Ascending aorta (tissue), 2 donors: ENCODE data around the gene OR4F6. TPM values are rescaled to one million over a fixed set of nuclear protein-coding genes. Genes with fewer than 3 reads are reported as not detected.

Experiments
- DNase-seq, 2 donors: peaks; one replicate each; pipeline ENCODE4 v3.0.0-alpha.2; 2019; ENCODE audit warnings: low spot score in 2 of 2
- H3K27ac ChIP-seq, 2 donors: fragments of 200-600 bp; sonication (generic); one replicate each; pipeline ENCODE4 v1.5.1; 2016 to 2017; ENCODE audit warnings: mild to moderate bottlenecking in 1 of 2
- H3K27me3 ChIP-seq: fragments of 200-600 bp; sonication (generic); one replicate; pipeline ENCODE4 v1.5.1; 2017
- H3K36me3 ChIP-seq, 2 donors: fragments of 200-600 bp; sonication (generic); one replicate each; pipeline ENCODE4 v1.5.1; 2016
- H3K4me1 ChIP-seq, 2 donors: fragments of 200-600 bp; sonication (generic); one replicate each; pipeline ENCODE4 v1.5.1; 2016 to 2017; ENCODE audit warnings: mild to moderate bottlenecking in 1 of 2
- H3K4me3 ChIP-seq, 2 donors: fragments of 200-600 bp; sonication (generic); one replicate each; pipeline ENCODE4 v1.5.1; 2016 to 2017; ENCODE audit warnings: mild to moderate bottlenecking in 1 of 2
- H3K9me3 ChIP-seq, 2 donors: fragments of 200-600 bp; sonication (generic); one replicate each; pipeline ENCODE4 v1.5.1; 2016
- intact Hi-C: fragments of 100-400 bp; cut with DNase I; formaldehyde crosslinking; loops from one replicate; pipeline ENCODE4 v1.15.1; 2023
- total RNA-seq: library from RNA; depleted of rRNA; stranded (reverse); fragments of >200 nt; gene quantifications from one replicate; pipeline ENCODE4 v1.1.0, GENCODE V29; 2016
- TF ChIP-seq, protein P1 (sequence below), 3 experiments: fragments of 200-600 bp in 2 of 3; fragments of 450-650 bp in 1 of 3; sonication (generic) in 2 of 3; IDR thresholded peaks; one replicate each; pipeline ENCODE4 v1.5.1; 2016 to 2019; ENCODE audit warnings: antibody characterized with exemption in 3 of 3, mild to moderate bottlenecking in 1 of 3, moderate library complexity in 1 of 3

OR4F6 gene
- total RNA-seq, 1 donor from 2014 or later, result not detected

DNA sequence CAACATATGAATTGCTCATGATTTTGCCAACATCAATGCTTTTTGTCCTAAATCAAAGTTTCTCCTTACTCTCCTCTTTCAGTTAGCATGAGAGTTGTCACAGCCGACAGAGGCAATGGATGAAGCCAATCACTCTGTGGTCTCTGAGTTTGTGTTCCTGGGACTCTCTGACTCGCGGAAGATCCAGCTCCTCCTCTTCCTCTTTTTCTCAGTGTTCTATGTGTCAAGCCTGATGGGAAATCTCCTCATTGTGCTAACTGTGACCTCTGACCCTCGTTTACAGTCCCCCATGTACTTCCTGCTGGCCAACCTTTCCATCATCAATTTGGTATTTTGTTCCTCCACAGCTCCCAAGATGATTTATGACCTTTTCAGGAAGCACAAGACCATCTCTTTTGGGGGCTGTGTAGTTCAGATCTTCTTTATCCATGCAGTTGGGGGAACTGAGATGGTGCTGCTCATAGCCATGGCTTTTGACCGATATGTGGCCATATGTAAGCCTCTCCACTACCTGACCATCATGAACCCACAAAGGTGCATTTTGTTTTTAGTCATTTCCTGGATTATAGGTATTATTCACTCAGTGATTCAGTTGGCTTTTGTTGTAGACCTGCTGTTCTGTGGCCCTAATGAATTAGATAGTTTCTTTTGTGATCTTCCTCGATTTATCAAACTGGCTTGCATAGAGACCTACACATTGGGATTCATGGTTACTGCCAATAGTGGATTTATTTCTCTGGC, 2.5 kb downstream of the OR4F6 start:
- TF ChIP-seq, protein P1, sequence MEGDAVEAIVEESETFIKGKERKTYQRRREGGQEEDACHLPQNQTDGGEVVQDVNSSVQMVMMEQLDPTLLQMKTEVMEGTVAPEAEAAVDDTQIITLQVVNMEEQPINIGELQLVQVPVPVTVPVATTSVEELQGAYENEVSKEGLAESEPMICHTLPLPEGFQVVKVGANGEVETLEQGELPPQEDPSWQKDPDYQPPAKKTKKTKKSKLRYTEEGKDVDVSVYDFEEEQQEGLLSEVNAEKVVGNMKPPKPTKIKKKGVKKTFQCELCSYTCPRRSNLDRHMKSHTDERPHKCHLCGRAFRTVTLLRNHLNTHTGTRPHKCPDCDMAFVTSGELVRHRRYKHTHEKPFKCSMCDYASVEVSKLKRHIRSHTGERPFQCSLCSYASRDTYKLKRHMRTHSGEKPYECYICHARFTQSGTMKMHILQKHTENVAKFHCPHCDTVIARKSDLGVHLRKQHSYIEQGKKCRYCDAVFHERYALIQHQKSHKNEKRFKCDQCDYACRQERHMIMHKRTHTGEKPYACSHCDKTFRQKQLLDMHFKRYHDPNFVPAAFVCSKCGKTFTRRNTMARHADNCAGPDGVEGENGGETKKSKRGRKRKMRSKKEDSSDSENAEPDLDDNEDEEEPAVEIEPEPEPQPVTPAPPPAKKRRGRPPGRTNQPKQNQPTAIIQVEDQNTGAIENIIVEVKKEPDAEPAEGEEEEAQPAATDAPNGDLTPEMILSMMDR (IDR thresholded peaks at IDR 0.05), result no peak

DNA sequence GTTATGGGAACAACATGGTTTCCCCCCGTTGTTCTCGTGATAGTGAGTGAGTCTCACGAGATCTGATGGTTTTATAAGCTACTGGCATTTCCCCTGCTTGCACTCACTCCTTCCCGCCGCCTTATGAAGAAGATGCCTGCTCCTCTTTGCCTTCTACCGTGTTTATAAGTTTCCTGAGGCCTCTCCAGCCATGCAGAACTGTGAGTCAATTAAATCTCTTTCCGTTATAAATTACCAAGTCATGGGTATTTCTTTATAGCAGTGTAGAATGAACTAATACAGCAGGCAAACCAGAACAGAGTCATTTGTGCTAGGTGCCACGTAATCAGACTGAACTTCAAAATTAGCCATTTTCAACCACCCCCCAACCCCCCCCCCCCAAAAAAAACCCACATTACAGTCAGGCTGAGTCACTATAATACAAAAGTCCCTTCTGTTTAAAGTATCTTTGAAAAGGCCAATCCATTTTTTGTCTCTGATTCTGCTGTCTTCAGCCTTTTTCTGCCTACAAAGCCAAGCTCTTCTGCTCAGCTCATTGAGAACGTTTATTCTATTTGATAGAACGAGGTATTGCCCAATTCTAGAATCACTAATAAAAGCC, 4.1 kb downstream of the OR4F6 start:
- no peaks in the 10 kb centered on the region for H3K4me1 ChIP-seq
- no peak overlapping the region for H3K27ac ChIP-seq
- no peaks in the 10 kb centered on the region for H3K27me3 ChIP-seq
- no peak overlapping the region for H3K4me3 ChIP-seq
- H3K9me3 ChIP-seq, result no peaks in the 10 kb centered on the region
- intact Hi-C loops, result no loop called here
- H3K36me3 ChIP-seq, result no peaks in the 10 kb centered on the region
- TF ChIP-seq, protein P1 (IDR thresholded peaks at IDR 0.05), result no peak
- DNase-seq, result no peak

More for the DNA sequence above, 2.5 kb downstream of the OR4F6 start:
- Histone ChIP-seq H3K4me3 (no peak overlapping the region), H3K36me3 (no peaks in the 10 kb centered on the region), H3K27ac (no peak overlapping the region), H3K27me3 (no peaks in the 10 kb centered on the region), H3K9me3 (no peaks in the 10 kb centered on the region), H3K4me1 (no peaks in the 10 kb centered on the region)
- DNase-seq, result no peak
- intact Hi-C loops, result no loop called here

DNA sequence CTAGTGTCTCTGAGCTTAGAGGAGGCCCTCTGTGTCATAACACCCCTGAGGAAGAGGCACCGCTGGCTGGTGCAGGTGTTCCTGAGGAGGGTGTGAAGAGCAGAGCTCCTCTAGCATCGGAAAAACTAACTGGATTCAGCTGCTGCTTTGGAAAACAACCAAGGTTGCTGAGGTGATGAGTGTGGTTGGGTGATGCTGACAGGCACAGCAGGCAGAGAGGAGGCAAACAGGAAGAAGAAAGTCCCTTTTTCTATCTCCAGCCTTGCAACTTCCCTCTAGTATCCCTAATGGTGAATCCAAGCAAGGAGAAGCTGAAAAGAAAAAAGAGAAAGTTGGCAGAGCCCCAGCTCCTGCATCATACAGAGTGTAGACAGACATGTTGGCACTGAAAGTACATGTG, 4.9 kb downstream of the OR4F6 start:
- no peak overlapping the region for H3K4me3 ChIP-seq
- H3K27me3 ChIP-seq, result no peaks in the 10 kb centered on the region
- no peak for DNase-seq
- H3K36me3 ChIP-seq, result no peaks in the 10 kb centered on the region
- no peaks in the 10 kb centered on the region for H3K4me1 ChIP-seq
- no peaks in the 10 kb centered on the region for H3K9me3 ChIP-seq
- intact Hi-C loops, result no loop called here
- no peak overlapping the region for H3K27ac ChIP-seq
- TF ChIP-seq, protein P1 (IDR thresholded peaks at IDR 0.05), result no peak

DNA sequence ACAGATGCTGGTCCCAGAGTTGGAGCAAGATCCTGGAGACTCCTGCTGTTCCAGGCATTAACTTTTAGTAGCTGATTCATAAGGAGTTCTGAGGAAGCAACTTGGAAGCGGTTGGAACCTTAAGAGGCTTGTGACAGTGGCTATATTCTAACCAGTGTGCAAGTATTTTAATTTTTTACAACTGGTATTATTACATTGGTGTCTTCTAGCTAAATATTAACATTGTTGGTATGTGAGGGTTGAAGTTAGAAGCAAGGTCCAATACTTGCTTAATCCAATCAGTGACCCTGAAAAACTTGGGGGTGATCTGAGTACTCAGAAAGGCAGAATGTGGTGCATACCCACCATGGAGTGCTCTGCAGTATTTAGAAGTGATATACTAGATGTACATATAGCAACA, 7.1 kb downstream of the OR4F6 start:
- Histone ChIP-seq H3K4me3 (no peak overlapping the region), H3K27ac (no peak overlapping the region), H3K27me3 (no peaks in the 10 kb centered on the region), H3K36me3 (no peaks in the 10 kb centered on the region), H3K9me3 (no peaks in the 10 kb centered on the region), H3K4me1 (no peaks in the 10 kb centered on the region)
- intact Hi-C loops, result no loop called here
- TF ChIP-seq, protein P1 (IDR thresholded peaks at IDR 0.05), result no peak
- DNase-seq, result no peak

DNA sequence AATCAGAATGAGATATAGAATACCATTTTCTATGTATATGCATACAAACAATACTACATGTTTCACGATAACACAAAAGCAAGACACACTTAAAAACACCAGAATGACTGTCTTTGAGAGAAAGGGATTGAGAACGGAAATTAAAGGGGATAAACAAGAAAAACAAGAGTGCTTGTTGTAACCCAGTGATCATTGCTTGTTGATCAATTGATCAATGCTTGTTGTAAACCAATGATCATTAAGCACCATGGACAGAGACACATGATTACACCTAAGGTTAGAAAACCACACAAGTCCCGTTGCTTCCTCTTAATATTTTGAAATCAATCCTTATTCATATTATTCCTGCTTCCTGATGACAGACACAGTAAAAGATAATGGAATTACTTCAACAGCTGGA, 7.6 kb downstream of the OR4F6 start:
- Histone ChIP-seq H3K27ac (no peak overlapping the region), H3K4me1 (no peaks in the 10 kb centered on the region), H3K36me3 (no peaks in the 10 kb centered on the region), H3K27me3 (no peaks in the 10 kb centered on the region), H3K4me3 (no peak overlapping the region), H3K9me3 (no peaks in the 10 kb centered on the region)
- no peak for DNase-seq
- TF ChIP-seq, protein P1 (IDR thresholded peaks at IDR 0.05), result no peak
- intact Hi-C loops, result no loop called here
